Measurements from ENCODE around the gene ELP2.

ELP2 gene

DNA sequence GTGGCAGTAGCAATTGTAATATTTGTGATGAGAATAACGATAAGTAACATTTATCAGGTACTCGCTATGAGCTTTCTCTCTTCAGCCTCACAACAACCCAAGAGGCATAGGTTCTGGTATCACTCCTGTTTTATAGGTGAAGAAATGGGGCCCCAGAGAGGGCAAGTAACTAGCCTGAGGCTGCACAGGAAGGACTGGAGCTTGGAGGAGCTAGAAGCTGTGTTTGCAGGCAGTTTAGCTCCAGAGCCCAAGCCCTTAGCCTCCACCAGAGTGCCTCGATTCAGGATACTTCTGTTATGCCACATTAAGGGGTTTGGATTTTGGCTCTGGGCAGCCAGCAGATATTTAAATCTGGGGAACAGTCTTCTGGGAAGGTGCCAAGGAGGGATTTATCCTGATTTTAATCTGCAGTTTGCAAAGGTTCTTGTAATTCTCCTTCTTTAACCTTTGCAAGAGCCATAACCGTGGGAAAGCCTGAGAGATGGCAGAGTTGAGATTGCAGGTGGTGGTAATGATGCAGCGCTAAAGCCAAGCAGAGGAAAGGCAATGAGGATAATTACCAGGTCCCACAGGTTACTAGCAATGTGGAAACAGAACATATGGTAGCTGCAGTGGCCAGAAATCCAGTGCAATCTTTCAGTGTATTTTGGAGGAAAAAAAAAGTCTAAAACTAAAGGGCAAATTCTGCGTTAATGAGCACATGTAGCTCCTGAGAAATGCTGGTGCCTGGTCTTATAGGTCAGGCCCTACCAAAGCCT lies 66.7 kb downstream of the ELP2 start:
- DNase-seq (ENCODE audit: extremely low read depth, insufficient read length) = no peak
- no peaks in the 10 kb centered on the region for H3K27me3 ChIP-seq (replicated peaks; ENCODE audit: control insufficient read depth, insufficient read depth, low read length)
- TF ChIP-seq, protein P1, sequence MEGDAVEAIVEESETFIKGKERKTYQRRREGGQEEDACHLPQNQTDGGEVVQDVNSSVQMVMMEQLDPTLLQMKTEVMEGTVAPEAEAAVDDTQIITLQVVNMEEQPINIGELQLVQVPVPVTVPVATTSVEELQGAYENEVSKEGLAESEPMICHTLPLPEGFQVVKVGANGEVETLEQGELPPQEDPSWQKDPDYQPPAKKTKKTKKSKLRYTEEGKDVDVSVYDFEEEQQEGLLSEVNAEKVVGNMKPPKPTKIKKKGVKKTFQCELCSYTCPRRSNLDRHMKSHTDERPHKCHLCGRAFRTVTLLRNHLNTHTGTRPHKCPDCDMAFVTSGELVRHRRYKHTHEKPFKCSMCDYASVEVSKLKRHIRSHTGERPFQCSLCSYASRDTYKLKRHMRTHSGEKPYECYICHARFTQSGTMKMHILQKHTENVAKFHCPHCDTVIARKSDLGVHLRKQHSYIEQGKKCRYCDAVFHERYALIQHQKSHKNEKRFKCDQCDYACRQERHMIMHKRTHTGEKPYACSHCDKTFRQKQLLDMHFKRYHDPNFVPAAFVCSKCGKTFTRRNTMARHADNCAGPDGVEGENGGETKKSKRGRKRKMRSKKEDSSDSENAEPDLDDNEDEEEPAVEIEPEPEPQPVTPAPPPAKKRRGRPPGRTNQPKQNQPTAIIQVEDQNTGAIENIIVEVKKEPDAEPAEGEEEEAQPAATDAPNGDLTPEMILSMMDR (IDR thresholded peaks at IDR 0.05; ENCODE audit: insufficient read depth, low read length, poor library complexity, severe bottlenecking) = no peak
- H3K4me3 ChIP-seq (replicated peaks; ENCODE audit: low read depth, low read length) = no peak overlapping the region
- no peaks in the 10 kb centered on the region for H3K36me3 ChIP-seq (ENCODE audit: control insufficient read depth, insufficient read depth, low read length)

DNA sequence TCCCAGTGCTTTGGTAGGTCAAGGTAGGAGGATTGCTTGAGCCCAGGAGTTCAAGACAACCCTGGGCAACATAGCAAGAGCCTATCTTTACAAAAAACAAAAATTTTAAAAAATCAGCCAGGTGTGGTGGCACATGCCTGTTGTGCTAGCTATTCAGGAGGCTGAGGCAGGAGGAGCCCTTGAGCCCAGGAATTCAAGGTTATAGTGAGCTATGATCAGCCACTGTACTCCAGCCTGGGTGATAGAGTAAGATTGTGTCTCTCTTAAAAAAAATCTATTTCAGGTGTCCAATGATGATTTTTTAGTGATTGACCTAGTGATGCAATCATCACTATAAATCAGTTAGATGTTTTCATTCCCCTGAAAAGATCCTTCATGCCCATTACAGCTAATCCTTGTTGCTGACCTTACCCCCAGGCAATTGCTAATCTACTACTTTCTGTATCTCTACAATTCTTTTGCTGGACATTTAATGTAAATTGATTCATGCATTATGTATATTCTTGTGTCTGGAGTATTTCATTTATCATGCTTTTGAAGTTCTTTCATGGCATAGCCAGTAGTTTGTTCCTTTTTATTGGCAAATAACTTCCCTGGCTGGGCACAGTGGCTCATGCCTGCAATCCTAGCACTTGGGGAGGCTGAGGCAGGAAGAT lies 67.9 kb downstream of the ELP2 start:
- TF ChIP-seq, protein P1 (IDR thresholded peaks at IDR 0.05; ENCODE audit: insufficient read depth, low read length, poor library complexity, severe bottlenecking) = no peak
- DNase-seq (ENCODE audit: extremely low read depth, insufficient read length) = no peak
- Histone ChIP-seq H3K27me3 (replicated peaks; ENCODE audit: control insufficient read depth, insufficient read depth, low read length) (no peaks in the 10 kb centered on the region), H3K36me3 (ENCODE audit: control insufficient read depth, insufficient read depth, low read length) (no peaks in the 10 kb centered on the region), H3K4me3 (replicated peaks; ENCODE audit: low read depth, low read length) (no peak overlapping the region)

DNA sequence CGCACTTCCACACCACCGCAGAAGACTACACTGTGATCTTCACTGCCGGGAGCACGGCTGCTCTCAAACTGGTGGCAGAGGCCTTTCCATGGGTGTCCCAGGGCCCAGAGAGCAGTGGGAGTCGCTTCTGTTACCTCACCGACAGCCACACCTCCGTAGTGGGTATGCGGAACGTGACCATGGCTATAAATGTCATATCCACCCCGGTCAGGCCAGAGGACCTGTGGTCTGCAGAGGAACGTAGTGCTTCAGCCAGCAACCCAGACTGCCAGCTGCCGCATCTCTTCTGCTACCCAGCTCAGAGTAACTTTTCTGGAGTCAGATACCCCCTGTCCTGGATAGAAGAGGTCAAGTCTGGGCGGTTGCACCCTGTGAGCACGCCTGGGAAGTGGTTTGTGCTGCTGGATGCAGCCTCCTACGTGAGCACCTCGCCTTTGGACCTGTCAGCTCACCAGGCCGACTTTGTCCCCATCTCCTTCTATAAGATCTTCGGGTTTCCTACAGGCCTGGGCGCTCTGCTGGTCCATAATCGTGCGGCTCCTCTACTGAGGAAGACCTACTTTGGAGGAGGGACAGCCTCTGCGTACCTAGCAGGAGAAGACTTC lies 70.1 kb downstream of the ELP2 start:
- Histone ChIP-seq H3K4me3 (replicated peaks; ENCODE audit: low read depth, low read length) (no peak overlapping the region), H3K36me3 (ENCODE audit: control insufficient read depth, insufficient read depth, low read length) (no peaks in the 10 kb centered on the region), H3K27me3 (replicated peaks; ENCODE audit: control insufficient read depth, insufficient read depth, low read length) (no peaks in the 10 kb centered on the region)
- DNase-seq (ENCODE audit: extremely low read depth, insufficient read length) = no peak
- TF ChIP-seq, protein P1 (IDR thresholded peaks at IDR 0.05; ENCODE audit: insufficient read depth, low read length, poor library complexity, severe bottlenecking) = no peak

DNA sequence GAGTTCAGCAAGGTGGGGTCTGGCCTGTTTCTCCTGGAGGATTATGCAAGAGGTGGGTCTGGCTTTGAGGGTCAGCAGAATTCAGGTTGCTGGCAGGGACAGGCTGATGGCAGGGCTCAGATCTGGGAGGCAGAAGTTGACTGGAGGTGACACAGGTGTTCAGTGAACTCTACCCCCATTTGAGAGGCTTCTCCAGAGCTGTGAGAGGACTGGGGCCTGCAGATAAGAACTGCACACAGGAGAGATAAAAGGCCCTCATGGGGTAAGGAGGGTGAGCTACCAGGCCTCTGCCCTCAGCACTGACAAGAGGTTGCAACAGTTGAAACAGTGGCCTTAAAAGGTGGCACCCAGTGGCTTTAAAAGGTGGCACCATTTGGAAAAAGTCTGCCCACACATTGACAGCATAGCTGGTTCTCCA lies 70.7 kb downstream of the ELP2 start:
- no peaks in the 10 kb centered on the region for H3K27me3 ChIP-seq (replicated peaks; ENCODE audit: control insufficient read depth, insufficient read depth, low read length)
- no peak for DNase-seq (ENCODE audit: extremely low read depth, insufficient read length)
- no peak overlapping the region for H3K4me3 ChIP-seq (replicated peaks; ENCODE audit: low read depth, low read length)
- TF ChIP-seq, protein P1 (IDR thresholded peaks at IDR 0.05; ENCODE audit: insufficient read depth, low read length, poor library complexity, severe bottlenecking) = no peak
- H3K36me3 ChIP-seq (ENCODE audit: control insufficient read depth, insufficient read depth, low read length) = no peaks in the 10 kb centered on the region

DNA sequence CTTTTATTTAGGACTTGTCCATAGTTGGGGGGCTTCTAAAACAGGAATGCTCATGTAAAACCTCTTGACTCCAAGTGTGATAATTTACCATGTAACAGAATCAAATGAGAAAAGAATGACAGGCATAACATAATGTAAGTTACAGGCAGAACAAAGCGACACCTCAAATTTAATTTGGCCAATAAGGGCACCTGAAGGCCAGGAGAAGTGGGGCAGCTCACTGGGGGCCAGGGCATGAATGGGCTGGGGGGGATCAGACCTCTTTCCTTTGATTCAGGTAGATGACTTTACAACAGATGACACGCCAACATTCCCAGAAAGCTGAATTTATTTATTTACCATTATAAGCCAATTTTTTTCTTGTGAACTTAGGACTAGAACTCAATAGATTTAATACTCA lies 72.1 kb downstream of the ELP2 start:
- DNase-seq (ENCODE audit: extremely low read depth, insufficient read length) = no peak
- no peaks in the 10 kb centered on the region for H3K36me3 ChIP-seq (ENCODE audit: control insufficient read depth, insufficient read depth, low read length)
- TF ChIP-seq, protein P1 (IDR thresholded peaks at IDR 0.05; ENCODE audit: insufficient read depth, low read length, poor library complexity, severe bottlenecking) = no peak
- H3K27me3 ChIP-seq (replicated peaks; ENCODE audit: control insufficient read depth, insufficient read depth, low read length) = no peaks in the 10 kb centered on the region
- no peak overlapping the region for H3K4me3 ChIP-seq (replicated peaks; ENCODE audit: low read depth, low read length)
